ENCODE measurements around the gene GSE1. TPM values are rescaled to one million over a fixed set of nuclear protein-coding genes. Genes with fewer than 3 reads are reported as not detected.

Gene GSE1
- total RNA-seq, 2 experiments from 2014 or later, result 25.1 to 27.6 TPM

GRCh38 chr16:85593494-85594221 lies 19.5 kb upstream of the GSE1 start:
- Mint-ChIP-seq H3K27me3 (no peaks in the 10 kb centered on the region), H3K27ac (no peak overlapping the region), H3K4me3 (no peak overlapping the region), H3K36me3 (peaks cover 1% of the 10 kb centered on the region), H3K9me3 (no peaks in the 10 kb centered on the region), H3K4me1 (peaks cover 4% of the 10 kb centered on the region)
- no peak for DNase-seq

DNA sequence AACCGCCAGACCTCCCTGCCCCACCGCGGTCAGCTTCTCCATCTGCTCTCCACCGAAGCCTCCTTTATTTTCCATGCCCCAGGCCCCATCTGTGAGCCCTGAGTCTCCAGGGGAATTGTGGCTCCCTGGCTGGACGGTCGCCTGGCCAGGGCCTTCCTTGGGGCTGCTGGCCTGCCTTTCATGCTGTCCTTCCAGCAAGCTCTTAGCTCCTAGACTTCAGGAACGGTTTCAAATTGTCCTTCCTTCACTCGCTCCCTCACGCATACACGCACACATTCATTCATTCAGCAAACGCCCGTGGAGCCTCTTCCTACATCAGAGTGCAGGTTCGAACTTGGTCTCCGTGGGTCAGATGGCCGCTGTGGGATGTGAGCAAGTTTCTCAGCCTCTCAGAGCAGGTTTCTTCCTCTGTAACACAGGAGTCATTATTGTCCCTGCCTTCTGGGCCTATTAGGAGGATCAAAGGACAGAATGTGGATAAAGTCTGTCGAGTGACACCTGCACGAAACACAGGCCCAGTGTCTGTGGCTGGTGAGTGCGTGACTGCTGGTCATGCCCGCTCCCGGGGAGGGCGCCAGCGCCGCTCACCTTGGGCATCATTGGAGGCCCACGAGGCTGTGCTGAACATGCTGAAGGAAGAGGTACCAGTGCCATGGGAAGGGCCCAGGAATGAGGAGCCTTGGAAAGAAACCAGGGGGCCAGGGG lies 18.7 kb upstream of the GSE1 start:
- H3K27ac Mint-ChIP-seq, result no peak overlapping the region
- no peak for DNase-seq
- H3K36me3 Mint-ChIP-seq, result peaks cover 1% of the 10 kb centered on the region
- H3K9me3 Mint-ChIP-seq, result no peaks in the 10 kb centered on the region
- no peaks in the 10 kb centered on the region for H3K27me3 Mint-ChIP-seq
- H3K4me3 Mint-ChIP-seq, result no peak overlapping the region
- peaks cover 5% of the 10 kb centered on the region for H3K4me1 Mint-ChIP-seq

GRCh38 chr16:85594978-85595661 lies 18.0 kb upstream of the GSE1 start:
- no peak for DNase-seq
- H3K9me3 Mint-ChIP-seq, result no peaks in the 10 kb centered on the region
- no peaks in the 10 kb centered on the region for H3K27me3 Mint-ChIP-seq
- H3K27ac Mint-ChIP-seq, result no peak overlapping the region
- peaks cover 8% of the 10 kb centered on the region for H3K4me1 Mint-ChIP-seq
- no peak overlapping the region for H3K4me3 Mint-ChIP-seq
- peaks cover 1% of the 10 kb centered on the region for H3K36me3 Mint-ChIP-seq

- no peak for DNase-seq
- Mint-ChIP-seq H3K9me3 (no peaks in the 10 kb centered on the region), H3K27ac (no peak overlapping the region), H3K4me3 (no peak overlapping the region), H3K36me3 (peaks cover 1% of the 10 kb centered on the region), H3K4me1 (peaks cover 8% of the 10 kb centered on the region), H3K27me3 (no peaks in the 10 kb centered on the region)
Measured at GRCh38 chr16:85595812-85596502, 17.2 kb upstream of the GSE1 start.

- H3K4me1 Mint-ChIP-seq, result peaks cover 8% of the 10 kb centered on the region
- H3K27ac Mint-ChIP-seq, result no peak overlapping the region
Measured at GRCh38 chr16:85598141-85598540, 15.0 kb upstream of the GSE1 start.

GRCh38 chr16:85600078-85600477 lies 13.0 kb upstream of the GSE1 start:
- no peak for DNase-seq
- Mint-ChIP-seq H3K4me3 (no peak overlapping the region), H3K36me3 (peaks cover 1% of the 10 kb centered on the region), H3K9me3 (no peaks in the 10 kb centered on the region), H3K27me3 (no peaks in the 10 kb centered on the region), H3K27ac (no peak overlapping the region), H3K4me1 (peaks cover 8% of the 10 kb centered on the region)

More at GRCh38 chr16:85598141-85598540, 15.0 kb upstream of the GSE1 start:
- no peak for DNase-seq
- Mint-ChIP-seq H3K36me3 (peaks cover 1% of the 10 kb centered on the region), H3K9me3 (no peaks in the 10 kb centered on the region), H3K4me3 (no peak overlapping the region), H3K27me3 (no peaks in the 10 kb centered on the region)

- H3K4me3 Mint-ChIP-seq, result no peak overlapping the region
- H3K9me3 Mint-ChIP-seq, result no peaks in the 10 kb centered on the region
- no peaks in the 10 kb centered on the region for H3K27me3 Mint-ChIP-seq
- H3K36me3 Mint-ChIP-seq, result peaks cover 1% of the 10 kb centered on the region
- H3K27ac Mint-ChIP-seq, result no peak overlapping the region
- no peak for DNase-seq
- H3K4me1 Mint-ChIP-seq, result peaks cover 4% of the 10 kb centered on the region
Measured at GRCh38 chr16:85600530-85601271, 12.4 kb upstream of the GSE1 start.

GRCh38 chr16:85601272-85601639 lies 11.9 kb upstream of the GSE1 start:
- no peaks in the 10 kb centered on the region for H3K27me3 Mint-ChIP-seq
- H3K4me3 Mint-ChIP-seq, result no peak overlapping the region
- no peak for DNase-seq
- H3K4me1 Mint-ChIP-seq, result peaks cover 4% of the 10 kb centered on the region
- peaks cover 1% of the 10 kb centered on the region for H3K36me3 Mint-ChIP-seq
- no peak overlapping the region for H3K27ac Mint-ChIP-seq
- H3K9me3 Mint-ChIP-seq, result no peaks in the 10 kb centered on the region

DNA sequence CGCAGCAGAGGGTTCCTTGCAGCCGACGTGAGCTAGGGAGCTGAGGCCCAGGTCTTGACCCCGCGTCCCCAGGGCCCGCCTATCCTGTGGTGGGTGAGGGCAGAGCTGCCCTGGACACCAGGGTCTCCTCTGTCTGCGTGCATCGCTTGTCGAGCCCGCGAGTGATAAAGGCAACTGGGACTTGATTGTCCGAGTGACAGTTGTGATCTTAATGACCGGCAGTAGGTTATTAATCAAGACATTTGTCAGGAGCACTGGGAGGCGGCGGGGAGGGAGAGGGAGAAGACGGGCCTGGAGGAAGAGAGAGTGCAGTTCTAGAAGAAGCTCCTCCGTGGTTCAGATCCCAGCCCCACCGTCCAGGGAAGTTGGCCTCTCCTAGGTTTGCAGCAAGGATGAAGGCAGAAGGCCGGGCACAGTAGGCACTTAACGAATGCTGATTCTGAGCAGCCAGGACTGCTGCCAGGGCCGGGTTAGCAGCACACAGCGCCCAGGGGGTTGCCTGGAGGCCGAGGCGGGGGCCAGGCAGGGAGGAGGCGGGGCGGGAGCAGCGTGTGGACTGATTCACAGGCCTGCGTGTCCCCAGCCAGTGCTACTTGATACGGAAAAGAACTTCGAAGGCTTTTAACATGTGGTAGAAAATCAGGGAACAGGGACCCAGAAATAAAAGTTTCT lies 11.3 kb upstream of the GSE1 start:
- H3K36me3 Mint-ChIP-seq, result peaks cover 1% of the 10 kb centered on the region
- H3K27me3 Mint-ChIP-seq, result no peaks in the 10 kb centered on the region
- DNase-seq, result no peak
- H3K27ac Mint-ChIP-seq, result no peak overlapping the region
- no peaks in the 10 kb centered on the region for H3K9me3 Mint-ChIP-seq
- no peak overlapping the region for H3K4me3 Mint-ChIP-seq
- H3K4me1 Mint-ChIP-seq, result peaks cover 4% of the 10 kb centered on the region

- Mint-ChIP-seq H3K9me3 (no peaks in the 10 kb centered on the region), H3K27ac (no peak overlapping the region), H3K4me1 (peaks cover 9% of the 10 kb centered on the region), H3K27me3 (no peaks in the 10 kb centered on the region), H3K4me3 (no peak overlapping the region), H3K36me3 (peaks cover 1% of the 10 kb centered on the region)
- no peak for DNase-seq
Measured at GRCh38 chr16:85602402-85603202, 10.5 kb upstream of the GSE1 start.

DNA sequence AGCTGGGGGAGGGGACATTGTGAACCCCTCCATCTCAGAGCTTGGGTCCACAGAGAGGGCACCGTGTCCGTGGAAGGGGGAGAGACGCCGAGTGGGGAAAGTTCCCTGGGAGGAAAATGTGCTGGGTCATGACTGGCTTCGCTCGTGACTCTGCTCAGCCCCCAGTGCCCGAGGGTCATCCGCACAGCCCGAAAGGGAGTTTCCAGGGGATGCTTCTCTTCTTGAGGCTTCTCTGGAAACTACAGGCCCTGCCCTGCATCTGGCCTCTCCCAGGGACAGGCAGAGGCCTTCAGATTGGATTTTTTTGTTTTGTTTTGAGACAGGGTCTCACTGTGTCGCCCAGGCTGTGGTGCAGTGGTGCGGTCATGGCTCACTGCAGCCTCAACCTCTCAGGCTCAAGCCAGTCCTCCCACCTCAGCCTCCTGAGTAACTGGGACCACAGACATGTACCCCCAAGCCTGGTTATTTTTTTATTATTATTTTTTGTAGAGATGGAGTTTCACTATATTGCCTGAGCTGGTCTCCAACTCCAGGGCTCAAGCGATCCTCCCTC lies 9.8 kb upstream of the GSE1 start:
- Mint-ChIP-seq H3K27ac (no peak overlapping the region), H3K36me3 (no peaks in the 10 kb centered on the region), H3K27me3 (no peaks in the 10 kb centered on the region), H3K4me1 (peaks cover 14% of the 10 kb centered on the region), H3K9me3 (no peaks in the 10 kb centered on the region), H3K4me3 (no peak overlapping the region)
- DNase-seq, result no peak

DNA sequence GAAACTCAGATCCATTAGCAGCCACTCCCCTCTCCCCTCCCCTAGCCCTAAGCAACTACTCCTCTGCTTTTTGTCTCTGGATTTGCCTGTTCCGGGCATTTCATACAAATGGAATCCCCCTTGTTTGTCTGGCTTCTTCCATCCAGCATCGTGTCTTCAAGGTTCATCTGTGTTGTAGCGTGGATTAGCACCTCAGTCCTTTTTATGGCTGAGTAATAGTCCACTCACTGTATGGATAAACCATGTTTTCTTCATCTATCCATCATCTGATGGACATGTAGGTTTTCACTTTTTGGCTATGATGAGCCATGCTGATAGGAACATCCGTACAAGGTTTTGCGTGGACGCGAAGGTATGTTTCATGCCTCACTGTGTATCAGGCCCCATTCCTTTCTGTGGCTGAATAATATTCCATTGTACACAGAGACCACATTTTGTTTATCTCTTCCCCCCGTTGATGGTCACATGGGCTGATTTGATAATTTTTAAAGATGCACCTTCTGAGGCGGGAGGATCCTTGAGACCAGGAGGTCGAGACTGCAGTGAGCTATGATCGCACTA lies 8.9 kb upstream of the GSE1 start:
- Mint-ChIP-seq H3K4me1 (peaks cover 22% of the 10 kb centered on the region), H3K27ac (no peak overlapping the region), H3K9me3 (no peaks in the 10 kb centered on the region), H3K4me3 (no peak overlapping the region), H3K27me3 (no peaks in the 10 kb centered on the region), H3K36me3 (no peaks in the 10 kb centered on the region)
- no peak for DNase-seq

Measured in activated naive CD8-positive, alpha-beta T cell treated with anti-CD3 and anti-CD28 coated beads for 36 hours (primary cell).